SW480 (cell line): ENCODE data around the gene BMPR1A.
"Not testable (repeated sequence)": the region's sequence is repeated elsewhere in the genome, so short reads cannot be mapped to it uniquely, and the experiment has no call there.

ENCODE experiments used
- DNase-seq: peaks from one replicate; pipeline ENCODE4 v3.0.0-alpha.2; 2016; ENCODE audit warnings: low spot score

Gene BMPR1A

DNA sequence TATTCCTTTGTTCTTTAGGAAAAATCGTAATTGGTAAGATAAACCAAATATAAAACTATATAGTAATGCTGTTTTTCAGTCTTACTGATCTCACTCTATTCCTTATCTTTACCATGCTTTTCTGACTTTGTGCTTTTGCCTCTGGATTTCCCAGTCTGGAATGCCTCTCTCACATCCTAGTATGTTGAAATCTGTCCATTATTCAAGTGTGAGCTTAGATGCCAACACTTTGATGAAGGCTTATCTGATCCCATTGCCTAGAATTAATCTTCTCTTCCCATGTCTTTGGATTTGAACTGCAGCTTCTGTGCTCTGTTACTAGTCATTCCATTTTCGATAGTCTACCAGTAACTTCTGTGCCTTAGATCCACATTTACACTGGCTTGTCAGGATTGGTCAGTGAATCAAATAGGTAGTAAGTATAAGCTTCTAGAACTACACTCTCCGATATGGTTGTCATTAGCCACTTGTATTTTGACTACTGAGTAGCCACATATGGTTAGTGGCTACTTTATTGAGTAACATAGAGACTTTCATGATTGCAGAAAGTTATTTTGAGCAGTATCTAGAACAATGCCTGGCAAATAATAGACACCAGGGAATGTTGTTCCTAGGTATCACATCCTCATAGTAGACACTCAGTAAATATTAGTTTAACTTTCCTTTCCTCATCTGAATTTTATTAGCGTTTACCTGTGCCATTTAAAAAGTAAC, 92.9 kb downstream of the BMPR1A start:
- DNase-seq = no peak

DNA sequence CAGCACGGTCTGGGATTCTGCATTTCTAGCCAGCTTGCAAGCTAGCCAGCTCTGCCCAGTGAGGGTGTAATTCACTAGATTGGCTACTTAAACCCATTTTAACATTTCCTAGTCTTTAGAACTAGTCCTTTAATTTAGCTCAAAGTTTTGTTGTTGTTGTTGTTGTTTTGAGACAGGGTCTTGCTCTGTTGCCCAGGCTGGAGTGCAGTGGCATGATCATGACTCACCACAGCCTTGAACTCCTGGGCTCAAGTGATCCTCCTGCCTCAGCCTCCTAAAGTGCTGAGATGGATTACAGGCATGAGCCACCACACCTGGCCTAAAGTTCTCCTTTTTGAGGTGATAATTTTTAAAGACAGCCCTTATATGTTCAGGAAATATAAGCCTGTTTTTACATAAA, 94.1 kb downstream of the BMPR1A start:
- DNase-seq = no peak

DNA sequence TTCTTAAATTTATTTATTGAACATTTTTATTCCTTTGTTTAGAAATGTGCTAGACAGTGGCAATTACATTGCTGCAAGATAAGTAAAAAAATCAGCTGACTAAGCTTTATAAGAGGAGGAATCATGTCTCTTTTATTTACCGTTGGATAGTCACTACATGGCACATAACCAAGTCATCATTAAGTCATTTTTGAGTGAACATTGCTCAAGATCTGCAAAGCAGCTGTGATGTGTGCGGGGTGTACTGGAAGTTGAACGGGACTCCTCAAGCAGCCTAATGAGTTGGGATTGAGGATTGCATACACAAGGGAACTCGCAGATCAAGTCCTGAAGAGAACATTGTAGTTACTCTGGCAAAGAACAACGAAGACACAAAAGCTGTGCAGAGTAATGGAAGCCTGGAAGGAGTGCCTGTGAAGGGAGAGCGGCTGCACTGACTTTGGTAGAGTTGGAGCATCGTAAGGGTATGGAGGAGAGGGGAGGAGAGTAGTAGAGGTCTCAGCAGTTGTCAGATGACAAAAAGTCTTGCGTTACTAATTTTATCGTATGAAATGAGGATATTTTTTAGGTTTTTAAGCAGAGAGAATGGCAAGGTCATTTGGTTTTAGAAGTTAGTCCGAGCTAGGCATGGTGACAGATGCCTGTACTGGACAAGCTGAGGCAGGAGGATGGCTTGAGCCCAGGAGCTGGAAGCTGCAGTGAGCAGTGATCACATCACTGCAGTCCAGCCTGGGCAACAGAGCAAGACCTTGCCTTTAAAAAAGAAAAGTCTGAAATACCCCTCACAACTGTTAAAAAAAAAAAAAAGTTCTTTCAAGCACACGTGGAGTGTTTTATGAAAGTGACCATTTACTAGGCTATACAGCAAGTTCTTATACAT, 95.1 kb downstream of the BMPR1A start:
- no peak for DNase-seq

DNA sequence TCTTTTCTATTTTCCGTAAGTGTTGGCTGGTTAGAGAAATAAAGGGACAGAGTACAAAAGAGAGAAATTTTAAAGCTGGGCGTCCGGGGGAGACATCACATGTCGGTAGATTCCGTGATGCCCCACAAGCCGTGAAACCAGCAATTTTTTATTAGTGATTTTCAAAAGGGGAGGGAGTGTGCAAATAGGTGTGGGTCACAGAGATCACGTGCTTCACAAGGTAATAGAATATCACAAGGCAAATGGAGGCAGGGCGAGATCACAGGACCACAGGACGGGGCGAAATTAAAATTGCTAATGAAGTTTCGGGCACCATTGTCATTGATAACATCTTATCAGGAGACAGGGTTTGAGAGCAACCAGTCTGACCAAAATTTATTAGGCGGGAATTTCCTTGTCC, 97.2 kb downstream of the BMPR1A start:
- not testable (repeated sequence) for DNase-seq

- DNase-seq = no peak
Observed at GRCh38 chr10:86855513-86855912, 99.1 kb downstream of the BMPR1A start.

GRCh38 chr10:86856156-86856555, 99.7 kb downstream of the BMPR1A start:
- DNase-seq = no peak

- DNase-seq = no peak
Observed at GRCh38 chr10:86857128-86857721, 100.8 kb downstream of the BMPR1A start.

GRCh38 chr10:86858011-86858410, 101.6 kb downstream of the BMPR1A start:
- DNase-seq = no peak

DNA sequence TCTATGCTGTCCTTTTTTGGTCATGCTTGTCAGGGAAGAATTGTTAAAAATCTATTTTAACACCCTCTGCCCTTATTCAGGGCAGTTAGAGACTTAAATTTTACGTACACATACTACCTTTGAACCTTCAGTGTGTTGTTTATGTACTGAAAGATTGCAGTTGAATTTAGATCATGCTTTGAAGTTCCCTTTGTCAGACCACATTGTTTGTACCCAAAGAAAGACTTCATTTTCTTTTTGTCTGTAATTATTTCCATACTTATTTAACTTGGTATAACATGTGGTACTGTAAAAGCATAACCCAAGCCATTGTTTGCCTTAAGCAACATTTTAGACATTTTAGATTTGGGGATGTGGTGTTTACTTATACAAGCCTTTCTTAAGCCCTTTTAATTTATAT, 104.9 kb downstream of the BMPR1A start:
- no peak for DNase-seq

- DNase-seq = no peak
Observed at GRCh38 chr10:86862373-86862772, 106.0 kb downstream of the BMPR1A start.

DNA sequence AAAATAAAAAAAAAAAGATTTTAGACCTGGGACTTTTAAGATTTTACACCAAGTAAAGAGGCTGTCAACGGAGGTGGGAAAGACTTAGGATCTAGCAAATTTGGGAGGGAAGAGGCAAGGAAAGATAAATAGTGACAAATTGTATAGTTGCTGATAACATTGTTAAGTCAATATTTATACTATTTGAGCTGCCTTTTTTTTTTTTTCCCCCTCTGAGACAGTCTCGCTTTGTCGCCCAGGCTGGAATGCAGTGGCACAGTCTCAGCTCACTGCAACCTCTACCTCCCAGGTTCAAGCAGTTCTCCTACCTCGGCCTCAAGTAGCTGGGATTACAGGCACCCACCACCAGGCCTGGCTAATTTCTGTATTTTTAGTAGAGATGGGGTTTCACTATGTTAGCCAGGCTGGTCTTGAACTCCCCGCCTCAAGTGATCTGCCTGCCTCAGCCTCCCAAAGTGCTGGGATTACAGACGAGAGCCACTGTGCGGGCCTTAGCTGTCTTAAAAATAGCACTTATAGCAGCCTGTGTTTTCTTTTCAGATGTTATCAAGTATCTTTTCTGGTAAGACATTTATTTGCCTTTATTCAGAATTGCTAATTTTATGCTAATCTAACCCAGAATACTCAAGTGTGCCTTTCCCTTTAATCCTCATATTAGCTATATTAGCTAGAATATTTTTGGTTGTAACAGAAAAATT, 106.5 kb downstream of the BMPR1A start:
- DNase-seq = no peak

DNA sequence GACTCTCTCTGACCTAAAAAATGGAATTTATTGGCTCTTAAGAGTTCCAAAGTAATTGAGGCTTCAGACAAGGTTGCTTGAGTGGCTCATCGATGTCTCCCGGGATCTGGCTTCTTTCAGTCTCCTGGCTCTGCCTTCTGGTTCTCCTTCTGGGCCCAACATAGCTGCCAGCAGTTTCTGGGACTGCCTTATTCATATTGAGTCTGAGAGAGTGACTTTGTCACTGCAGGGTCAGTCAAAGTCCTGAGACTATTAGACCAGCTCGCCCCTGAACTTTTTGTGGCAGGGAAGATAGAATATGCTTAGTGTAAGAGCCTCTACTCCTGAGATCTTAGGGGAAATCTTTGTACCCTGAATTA, 107.0 kb downstream of the BMPR1A start:
- DNase-seq = no peak

DNA sequence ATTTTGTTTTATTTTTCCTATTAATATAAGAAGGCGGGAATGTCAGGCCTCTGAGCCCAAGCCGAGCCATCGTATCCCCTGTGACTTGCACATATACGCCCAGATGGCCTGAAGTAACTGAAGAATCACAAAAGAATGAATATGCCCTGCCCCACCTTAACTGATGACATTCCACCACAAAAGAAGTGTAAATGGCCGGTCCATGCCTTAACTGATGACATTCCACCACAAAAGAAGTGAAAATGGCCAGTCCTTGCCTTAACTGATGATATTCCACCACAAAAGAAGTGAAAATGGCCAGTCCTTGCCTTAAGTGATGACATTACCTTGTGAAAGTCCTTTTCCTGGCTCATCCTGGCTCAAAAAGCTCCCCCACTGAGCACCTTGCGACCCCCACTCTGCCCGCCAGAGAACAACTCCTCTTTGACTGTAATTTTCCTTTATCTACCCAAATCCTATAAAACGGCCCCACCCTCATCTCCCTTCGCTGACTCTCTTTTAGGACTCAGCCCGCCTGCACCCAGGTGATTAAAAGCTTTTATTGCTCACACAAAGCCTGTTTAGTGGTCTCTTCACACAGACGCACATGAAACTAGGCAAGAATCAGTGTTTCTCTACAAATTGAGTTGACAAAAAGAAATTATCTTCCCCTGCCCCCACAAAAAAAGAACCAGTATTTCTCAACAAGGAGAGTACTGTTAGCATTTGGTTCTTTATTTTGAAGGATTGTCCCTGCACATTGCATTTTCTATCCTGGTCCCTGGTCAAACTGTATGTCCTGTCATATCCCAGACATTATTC, 108.8 kb downstream of the BMPR1A start:
- DNase-seq = not testable (repeated sequence)

DNA sequence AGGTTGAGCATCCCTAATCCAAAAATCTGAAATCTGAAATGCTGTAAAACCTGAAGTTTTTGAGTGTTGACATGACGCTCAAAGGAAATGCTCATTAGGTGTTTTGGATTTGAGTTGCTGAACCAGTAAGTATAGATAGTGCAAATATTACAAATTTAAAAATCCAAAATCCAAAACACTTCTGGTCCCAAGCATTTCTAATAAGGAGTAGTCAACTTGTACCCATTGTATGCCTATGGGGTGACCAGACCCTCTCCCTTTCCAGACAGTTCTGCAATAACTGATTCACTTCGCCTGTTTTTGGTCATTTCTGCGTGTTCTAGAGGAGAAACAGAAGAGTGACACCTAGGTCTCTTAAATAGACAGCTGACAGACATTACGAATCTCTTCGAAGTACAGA, 110.7 kb downstream of the BMPR1A start:
- no peak for DNase-seq

DNA sequence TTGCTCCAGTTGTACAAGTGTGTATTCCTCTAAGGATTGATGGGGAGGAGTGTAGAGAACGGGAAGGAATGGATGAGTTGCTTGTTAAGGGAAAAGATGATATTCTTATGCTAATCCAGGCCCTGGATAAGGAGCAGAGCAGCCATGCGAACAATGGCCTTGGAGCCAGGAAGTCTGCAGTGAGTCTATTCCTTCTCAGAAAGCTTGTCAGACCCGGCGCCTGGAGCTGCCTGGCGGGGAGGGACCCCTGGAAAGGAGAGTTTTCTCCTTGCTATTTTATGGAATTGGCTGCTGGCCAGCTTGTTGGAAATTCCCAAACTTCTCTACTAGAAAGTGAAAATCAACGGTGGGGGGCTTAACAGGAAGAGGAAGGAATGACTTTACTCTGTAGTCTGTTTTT, 111.9 kb downstream of the BMPR1A start:
- no peak for DNase-seq

DNA sequence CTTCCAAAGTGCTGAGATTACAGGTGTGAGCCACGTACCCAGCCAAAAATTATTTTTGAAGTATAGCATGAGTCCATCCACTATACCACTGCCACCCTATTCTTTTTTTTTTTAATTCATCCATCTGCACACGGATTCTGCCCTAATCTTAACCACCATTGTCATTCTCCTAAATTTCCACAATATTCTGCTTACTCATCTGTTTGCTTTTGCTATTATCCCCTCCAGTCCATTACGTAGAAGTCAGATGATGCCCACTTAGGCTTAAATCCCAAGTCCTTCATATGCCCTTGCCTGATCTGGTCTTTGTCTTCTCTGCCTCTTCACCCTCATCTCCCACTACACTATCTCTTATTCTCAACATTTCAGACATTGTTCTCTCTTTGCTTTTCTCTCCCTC, 114.3 kb downstream of the BMPR1A start:
- no peak for DNase-seq

GRCh38 chr10:86871563-86872183, 115.3 kb downstream of the BMPR1A start:
- DNase-seq = peak; percentile 8

- DNase-seq = no peak
Observed at GRCh38 chr10:86872757-86873156, 116.3 kb downstream of the BMPR1A start.

GRCh38 chr10:86876748-86877147, 120.3 kb downstream of the BMPR1A start:
- DNase-seq = no peak

- no peak for DNase-seq
Observed at GRCh38 chr10:86878983-86879713, 122.7 kb downstream of the BMPR1A start.

GRCh38 chr10:86880971-86881370, 124.6 kb downstream of the BMPR1A start:
- no peak for DNase-seq
